OCI-LY7 (cell line): ENCODE measurements around the gene LPP.

Experiments
- CTCF ChIP-seq: fragments of 200-600 bp; sonication (generic); conservative IDR thresholded peaks from 2 replicates; pipeline ENCODE4 v1.5.1; 2014; ENCODE audit warnings: mild to moderate bottlenecking, antibody characterized with exemption, low read length, moderate library complexity, mixed read lengths
- EZH2phosphoT487 ChIP-seq: fragments of 200-600 bp; sonication (generic); IDR thresholded peaks from 2 replicates; pipeline ENCODE4 v1.6.1; 2018; ENCODE audit warnings: low read depth, borderline replicate concordance, mild to moderate bottlenecking, mixed run types, antibody characterized with exemption, low read length, moderate library complexity, mixed read lengths

GRCh38 chr3:188584958-188585689 is 431.2 kb downstream of the LPP start:
- TF ChIP-seq CTCF (peak; percentile 79), EZH2phosphoT487 (no peak)
